ENCODE data around the gene FOXP3.

GRCh38 chrX:49269767-49270248, 5.3 kb upstream of the FOXP3 start, which contains the start of gene PPP1R3F:
- TF ChIP-seq CTCF (IDR thresholded peaks at IDR 0.05; ENCODE audit: poor library complexity) (no peak), EZH2phosphoT487 (IDR thresholded peaks at IDR 0.05; ENCODE audit: low read depth, severe bottlenecking, unreplicated experiment) (no peak), EZH2 (IDR thresholded peaks at IDR 0.05; ENCODE audit: borderline replicate concordance) (no peak)

All from hepatocyte (in vitro differentiated cells).